GM23338 (cell line): ENCODE measurements around the gene BARHL2. TPM values are rescaled to one million over a fixed set of nuclear protein-coding genes. Genes with fewer than 3 reads are reported as not detected.
A peak's percentile ranks its signal among the peaks of the same experiment; 100 is the strongest.

Experiments
- ATAC-seq: fragments of 200-7000 bp; cut with Tn5 transposase; 3 replicates; pipeline ENCODE4 v1.9.1; 2020
- DNase-seq: peaks from one replicate; pipeline ENCODE4 v3.0.0-alpha.2; 2015; ENCODE audit warnings: low spot score
- H2AFZ ChIP-seq: fragments of 200-600 bp; sonication (generic); 2 replicates; pipeline ENCODE4 v1.8.0; 2016; ENCODE audit warnings: antibody characterized with exemption, mild to moderate bottlenecking, moderate library complexity
- H3F3A ChIP-seq: fragments of 200-600 bp; sonication (generic); replicated peaks from 2 replicates; pipeline ENCODE4 v1.8.0; 2017; ENCODE audit warnings: antibody characterized with exemption, mixed run types, low read depth
- H3K27ac ChIP-seq: fragments of 200-600 bp; sonication (generic); 2 replicates; pipeline ENCODE4 v1.6.1; 2016; ENCODE audit warnings: low read depth
- H3K27me3 ChIP-seq: fragments of 200-600 bp; sonication (generic); 2 replicates; pipeline ENCODE4 v1.8.0; 2016; ENCODE audit warnings: mild to moderate bottlenecking, mixed run types, moderate library complexity; ENCODE audit not compliant: insufficient read depth
- H3K36me3 ChIP-seq: fragments of 200-600 bp; sonication (generic); 2 replicates; pipeline ENCODE4 v1.8.0; 2016; ENCODE audit warnings: mild to moderate bottlenecking; ENCODE audit not compliant: insufficient read depth
- H3K4me1 ChIP-seq: fragments of 200-600 bp; sonication (generic); 2 replicates; pipeline ENCODE4 v1.8.0; 2016; ENCODE audit warnings: mild to moderate bottlenecking, moderate library complexity; ENCODE audit not compliant: insufficient read depth
- H3K4me2 ChIP-seq: fragments of 200-600 bp; sonication (generic); 2 replicates; pipeline ENCODE4 v1.7.1; 2017; ENCODE audit warnings: mixed run types
- H3K4me3 ChIP-seq: fragments of 200-600 bp; sonication (generic); 2 replicates; pipeline ENCODE4 v1.6.1; 2016; ENCODE audit warnings: mixed run types
- H3K79me2 ChIP-seq: fragments of 200-600 bp; sonication (generic); replicated peaks from 2 replicates; pipeline ENCODE4 v1.8.0; 2017; ENCODE audit warnings: mild to moderate bottlenecking; ENCODE audit not compliant: insufficient read depth
- H3K9me2 ChIP-seq: fragments of 200-600 bp; sonication (generic); 2 replicates; pipeline ENCODE4 v1.8.0; 2017; ENCODE audit not compliant: insufficient read depth
- H4K20me1 ChIP-seq: fragments of 200-600 bp; sonication (generic); replicated peaks from 2 replicates; pipeline ENCODE4 v1.8.0; 2017; ENCODE audit warnings: mild to moderate bottlenecking; ENCODE audit not compliant: insufficient read depth
- H3K27ac Mint-ChIP-seq: 2 replicates; pipeline ENCODE4 v1.8.0; 2020; ENCODE audit warnings: inconsistent platforms, mild to moderate bottlenecking, moderate library complexity, mixed read lengths
- H3K27me3 Mint-ChIP-seq: 3 replicates; pipeline ENCODE4 v1.8.0; 2022; ENCODE audit warnings: low read depth, mild to moderate bottlenecking, moderate library complexity, mixed read lengths, inconsistent platforms; ENCODE audit not compliant: insufficient read depth, poor library complexity
- H3K36me3 Mint-ChIP-seq: 3 replicates; pipeline ENCODE4 v1.8.0; 2021; ENCODE audit warnings: low read depth, mild to moderate bottlenecking, inconsistent platforms, moderate library complexity, mixed read lengths
- H3K4me1 Mint-ChIP-seq: 3 replicates; pipeline ENCODE4 v1.8.0; 2020; ENCODE audit warnings: mild to moderate bottlenecking, inconsistent platforms, mixed read lengths
- H3K4me3 Mint-ChIP-seq: 3 replicates; pipeline ENCODE4 v1.8.0; 2021; ENCODE audit warnings: moderate library complexity, mild to moderate bottlenecking, inconsistent platforms, mixed read lengths
- H3K9me3 Mint-ChIP-seq: 3 replicates; pipeline ENCODE4 v1.8.0; 2020; ENCODE audit warnings: moderate library complexity, mild to moderate bottlenecking, inconsistent platforms, mixed read lengths
- CTCF ChIP-seq, 2 experiments: fragments of 200-600 bp in 1 of 2; sonication (generic) in 1 of 2; conservative IDR thresholded peaks; 2 replicates each; pipeline versions ENCODE4 v1.5.1 to v1.6.1; 2016 to 2017; ENCODE audit warnings: antibody characterized with exemption in 2 of 2, low read depth in 2 of 2, mild to moderate bottlenecking in 2 of 2, moderate library complexity in 1 of 2
- EZH2 ChIP-seq: fragments of 200-600 bp; sonication (generic); IDR thresholded peaks from one replicate; pipeline ENCODE4 v1.8.0; 2017; ENCODE audit warnings: antibody characterized with exemption, mild to moderate bottlenecking, low read depth; ENCODE audit not compliant: unreplicated experiment
- EZH2phosphoT487 ChIP-seq: fragments of 200-600 bp; sonication (generic); IDR thresholded peaks from one replicate; pipeline ENCODE4 v1.8.1; 2018; ENCODE audit warnings: antibody characterized with exemption; ENCODE audit not compliant: unreplicated experiment
- JUNB ChIP-seq: IDR thresholded peaks from one replicate; pipeline ENCODE4 v1.6.1; 2016; ENCODE audit warnings: antibody characterized with exemption; ENCODE audit not compliant: unreplicated experiment
- POLR2AphosphoS5 ChIP-seq: IDR thresholded peaks from 2 replicates; pipeline ENCODE4 v1.6.1; 2016; ENCODE audit warnings: antibody characterized with exemption, low read depth
- REST ChIP-seq: IDR thresholded peaks from one replicate; pipeline ENCODE4 v1.6.1; 2018; ENCODE audit warnings: antibody characterized with exemption; ENCODE audit not compliant: unreplicated experiment
- ZNF114 ChIP-seq: fragments of 250-450 bp; sonication (Bioruptor Pico); IDR thresholded peaks from 2 replicates; pipeline ENCODE4 v1.5.0; 2020; ENCODE audit warnings: mild to moderate bottlenecking, moderate library complexity
- ZNF331 ChIP-seq: fragments of 250-450 bp; sonication (Bioruptor Pico); IDR thresholded peaks from 2 replicates; pipeline ENCODE4 v1.5.0; 2020; ENCODE audit warnings: low read depth, mild to moderate bottlenecking, moderate library complexity
- polyA plus RNA-seq: library from polyadenylated mRNA; unstranded; fragments of >200 nt; fragmentation: Nextera tagmentation; extraction: Ambion mirVana; gene quantifications from 2 replicates; pipeline ENCODE4 v1.2.1, GENCODE V29; 2016
- total RNA-seq: library from RNA; depleted of rRNA; stranded (reverse); fragments of >200 nt; shearing (Covaris generic); gene quantifications from 2 replicates; pipeline ENCODE4 v1.2.3, GENCODE V29; 2014

BARHL2 gene
- total and polyA plus RNA-seq, 2 experiments from 2014 or later: not detected

- Mint-ChIP-seq H3K4me3 (peak overlapping the region; percentile 68), H3K27ac (no peak overlapping the region), H3K36me3 (no peaks in the 10 kb centered on the region; the same call in 2 of the 3 replicates), H3K9me3 (no peaks in the 10 kb centered on the region; the same call in 1 of the 3 replicates), H3K27me3 (peaks cover 100% of the 10 kb centered on the region), H3K4me1 (peaks cover 68% of the 10 kb centered on the region)
- H3K36me3 ChIP-seq: no peaks in the 10 kb centered on the region
- peak overlapping the region; percentile 83 for H3K4me2 ChIP-seq
- H3K4me3 ChIP-seq: peak overlapping the region; percentile 56
- no peaks in the 10 kb centered on the region for H3K79me2 ChIP-seq
- ATAC-seq: no peak
- no peaks in the 10 kb centered on the region for H3K9me2 ChIP-seq
- no peak for TF ChIP-seq REST
- TF ChIP-seq ZNF114 (CRISPR knock-in tag): no peak
- peak; percentile 38 for TF ChIP-seq EZH2
- no peaks in the 10 kb centered on the region for H4K20me1 ChIP-seq
- H2AFZ ChIP-seq: peak overlapping the region; percentile 60; the same call in 1 of the 2 replicates
- H3K4me1 ChIP-seq: peaks cover 62% of the 10 kb centered on the region
- H3K27ac ChIP-seq: no peak overlapping the region
- no peak for DNase-seq
- H3K27me3 ChIP-seq: peaks cover 100% of the 10 kb centered on the region
- peaks cover 37% of the 10 kb centered on the region for H3F3A ChIP-seq
These were observed 5.9 kb upstream of the BARHL2 start for GRCh38 chr1:90722874-90723589.

GRCh38 chr1:90721210-90722194 is 4.4 kb upstream of the BARHL2 start:
- H3K4me2 ChIP-seq: 0 out of 2 replicates have a peak overlapping the region, but pooled peaks have one; percentile 12
- H3K4me1 ChIP-seq: peaks cover 52% of the 10 kb centered on the region
- ATAC-seq (no peak), DNase-seq (peak; percentile 91)
- peaks cover 26% of the 10 kb centered on the region for H3F3A ChIP-seq
- TF ChIP-seq ZNF114 (CRISPR knock-in tag) (no peak), REST (no peak), JUNB (no peak), EZH2 (peak; percentile 57), EZH2phosphoT487 (no peak), CTCF (conservative IDR thresholded peaks at IDR 0.05; ENCODE audit: low read depth in 2 of 2) (peak; percentile 84 to 90), POLR2AphosphoS5 (no peak), ZNF331 (CRISPR knock-in tag) (no peak)
- Mint-ChIP-seq H3K36me3 (no peaks in the 10 kb centered on the region; the same call in 2 of the 3 replicates), H3K9me3 (peaks cover 5% of the 10 kb centered on the region; the same call in 2 of the 3 replicates), H3K27ac (no peak overlapping the region), H3K4me1 (peaks cover 62% of the 10 kb centered on the region), H3K4me3 (no peak overlapping the region), H3K27me3 (peaks cover 97% of the 10 kb centered on the region)
- no peaks in the 10 kb centered on the region for H3K79me2 ChIP-seq
- H3K27ac ChIP-seq: no peak overlapping the region
- H4K20me1 ChIP-seq: no peaks in the 10 kb centered on the region
- H3K4me3 ChIP-seq: no peak overlapping the region; the same call in 1 of the 2 replicates
- H2AFZ ChIP-seq: no peak overlapping the region
- no peaks in the 10 kb centered on the region for H3K9me2 ChIP-seq
- H3K36me3 ChIP-seq: no peaks in the 10 kb centered on the region
- H3K27me3 ChIP-seq: peaks cover 99% of the 10 kb centered on the region
